CD8-positive, alpha-beta memory T cell (primary cell): Measurements from ENCODE around the gene CSMD2. TPM values are rescaled to one million over a fixed set of nuclear protein-coding genes. Genes with fewer than 3 reads are reported as not detected.

ENCODE experiments used
- CTCF ChIA-PET: fragments of 350-600 bp; sonication (Branson Sonifier 250); formaldehyde crosslinking; loops from one replicate; lab custom pipeline; 2021; ENCODE audit warnings: antibody characterized with exemption; lab: Charles Lee
- POLR2A ChIA-PET: fragments of 350-600 bp; sonication (Branson Sonifier 250); formaldehyde crosslinking; loops from one replicate; lab custom pipeline; 2021; ENCODE audit warnings: antibody characterized with exemption; lab: Charles Lee
- DNase-seq, 5 donors: peaks; one replicate each; pipeline versions ENCODE4 v3.0.0 to v3.0.0-alpha.2; 2020 to 2022; ENCODE audit warnings: mixed read lengths in 1 of 5
- H3K27ac ChIP-seq: one replicate; pipeline ENCODE4 v1.7.0; 2013; ENCODE audit warnings: low read depth, mild to moderate bottlenecking, low read length, moderate library complexity
- H3K27me3 ChIP-seq: 2 replicates; pipeline ENCODE4 v1.7.0; 2013; ENCODE audit warnings: low read length, mild to moderate bottlenecking; ENCODE audit not compliant: insufficient read depth, poor library complexity, severe bottlenecking
- H3K36me3 ChIP-seq: 2 replicates; pipeline ENCODE4 v1.7.0; 2013; ENCODE audit warnings: mild to moderate bottlenecking, low read length, moderate library complexity; ENCODE audit not compliant: insufficient read depth
- H3K4me1 ChIP-seq: 2 replicates; pipeline ENCODE4 v1.7.0; 2013; ENCODE audit warnings: mild to moderate bottlenecking, low read length, moderate library complexity; ENCODE audit not compliant: insufficient read depth
- H3K4me3 ChIP-seq: 2 replicates; pipeline ENCODE4 v1.7.0; 2013; ENCODE audit warnings: mild to moderate bottlenecking, low read length
- H3K9me3 ChIP-seq: 2 replicates; pipeline ENCODE4 v1.7.0; 2013; ENCODE audit warnings: mild to moderate bottlenecking, low read length
- H3K27ac Mint-ChIP-seq, 8 donors: one replicate each; pipeline ENCODE4 v1.8.0; 2020 to 2021; ENCODE audit warnings: mixed read lengths in 8 of 8, mild to moderate bottlenecking in 6 of 8, inconsistent platforms in 3 of 8, moderate library complexity in 3 of 8
- H3K27me3 Mint-ChIP-seq, 2 donors: one replicate each; pipeline ENCODE4 v1.8.0; 2020 to 2021; ENCODE audit warnings: mixed read lengths in 2 of 2, mild to moderate bottlenecking in 1 of 2, moderate library complexity in 1 of 2
- H3K36me3 Mint-ChIP-seq, 3 donors: one replicate each; pipeline ENCODE4 v1.8.0; 2020 to 2021; ENCODE audit warnings: mixed read lengths in 3 of 3, inconsistent platforms in 1 of 3, mild to moderate bottlenecking in 1 of 3
- H3K4me1 Mint-ChIP-seq, 3 donors: one replicate each; pipeline ENCODE4 v1.8.0; 2020 to 2021; ENCODE audit warnings: mixed read lengths in 3 of 3, inconsistent platforms in 1 of 3, mild to moderate bottlenecking in 1 of 3
- H3K4me3 Mint-ChIP-seq, 7 donors: one replicate each; pipeline ENCODE4 v1.8.0; 2020 to 2021; ENCODE audit warnings: mixed read lengths in 7 of 7, mild to moderate bottlenecking in 6 of 7, moderate library complexity in 4 of 7, inconsistent platforms in 2 of 7
- H3K9me3 Mint-ChIP-seq, 5 donors: one replicate each; pipeline ENCODE4 v1.8.0; 2020 to 2022; ENCODE audit warnings: mixed read lengths in 5 of 5, mild to moderate bottlenecking in 3 of 5, moderate library complexity in 2 of 5, inconsistent platforms in 1 of 5
- polyA plus RNA-seq: library from polyadenylated mRNA; unstranded; fragments of 300-500 nt; fragmentation: Illumina TruSeq; gene quantifications from one replicate; pipeline ENCODE4 v1.2.3, GENCODE V29; 2021
- total RNA-seq, 2 experiments: library from RNA; stranded (reverse); gene quantifications; one replicate each; pipeline ENCODE4 v1.2.3, GENCODE V29; 2021

Gene CSMD2
- total and polyA plus RNA-seq, 3 experiments from 2014 or later, result not detected

- no peak overlapping the region for H3K4me3 Mint-ChIP-seq
- H3K36me3 Mint-ChIP-seq, result no peaks in the 10 kb centered on the region
- no peaks in the 10 kb centered on the region for H3K27me3 ChIP-seq
- H3K27ac Mint-ChIP-seq, result no peak overlapping the region
- no peak overlapping the region for H3K4me3 ChIP-seq
- H3K4me1 ChIP-seq, result peaks cover 15% of the 10 kb centered on the region
- ChIA-PET POLR2A (no interaction called here), CTCF (interaction anchor here (1.3 kb wide), 1 partner anchor 173 kb away, joined by 5 read pairs; no protein-coding TSS in a partner anchor)
- H3K27ac ChIP-seq, result no peak overlapping the region
- no peaks in the 10 kb centered on the region for H3K9me3 Mint-ChIP-seq
- no peaks in the 10 kb centered on the region for H3K27me3 Mint-ChIP-seq
- H3K36me3 ChIP-seq, result no peaks in the 10 kb centered on the region
- no peaks in the 10 kb centered on the region for H3K9me3 ChIP-seq
- H3K4me1 Mint-ChIP-seq, result peaks cover 27 to 34% (median 33%) of the 10 kb centered on the region in 3 donors
- DNase-seq, result no peak
Measured at GRCh38 chr1:33468967-33469366, 696.1 kb downstream of the CSMD2 start.

DNA sequence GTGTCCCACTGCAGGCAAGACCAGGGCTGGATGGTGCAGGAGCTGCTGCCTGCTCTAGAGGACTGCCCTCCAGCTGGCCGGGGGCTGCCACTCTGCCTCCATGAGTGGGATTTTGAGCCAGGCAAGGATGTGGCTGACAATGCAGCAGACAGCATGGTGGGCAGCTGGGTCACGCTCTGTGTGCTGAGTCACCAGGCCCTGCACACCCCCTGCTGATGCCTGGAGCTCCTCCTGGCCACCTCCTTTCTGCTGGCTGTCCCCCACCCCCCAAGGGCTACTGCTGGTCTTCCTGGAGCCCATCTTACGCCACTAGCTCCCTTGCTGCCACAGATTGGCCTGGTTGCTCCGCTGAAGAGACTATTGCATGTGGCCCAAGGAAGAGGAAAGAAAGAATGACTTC is 696.5 kb downstream of the CSMD2 start:
- Mint-ChIP-seq H3K9me3 (no peaks in the 10 kb centered on the region), H3K27me3 (no peaks in the 10 kb centered on the region), H3K4me3 (no peak overlapping the region), H3K4me1 (peaks cover 25 to 31% (median 31%) of the 10 kb centered on the region in 3 donors), H3K36me3 (no peaks in the 10 kb centered on the region), H3K27ac (peak overlapping the region in 1 of 8 donors; percentile 85)
- POLR2A ChIA-PET, result no interaction called here
- no peaks in the 10 kb centered on the region for H3K27me3 ChIP-seq
- H3K4me1 ChIP-seq, result peaks cover 15% of the 10 kb centered on the region
- H3K27ac ChIP-seq, result no peak overlapping the region
- CTCF ChIA-PET, result interaction anchor here (1.3 to 1.5 kb wide), 2 partner anchors 173 kb away, joined by 5 read pairs; no protein-coding TSS in a partner anchor
- DNase-seq, result no peak
- H3K36me3 ChIP-seq, result no peaks in the 10 kb centered on the region
- H3K9me3 ChIP-seq, result no peaks in the 10 kb centered on the region
- no peak overlapping the region for H3K4me3 ChIP-seq

DNA sequence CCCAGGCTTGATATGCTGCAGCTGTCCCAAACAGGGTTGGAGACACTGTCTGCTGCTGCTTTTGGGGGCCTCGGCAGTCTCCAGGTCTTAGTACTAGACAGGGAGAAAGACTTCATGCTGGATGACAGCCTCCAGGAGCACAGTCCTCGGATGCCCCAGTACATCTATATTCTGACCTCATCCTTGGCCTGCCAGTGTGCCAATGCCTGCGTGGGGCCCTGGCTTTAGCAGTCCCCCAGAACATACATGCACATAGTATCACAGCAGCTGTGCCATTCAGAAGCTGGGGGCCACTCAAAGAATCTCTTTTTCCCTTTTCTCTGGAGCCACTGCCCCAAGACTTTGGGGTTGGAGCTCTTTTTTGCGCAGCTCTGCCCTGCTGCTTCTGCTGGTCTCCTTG is 697.0 kb downstream of the CSMD2 start:
- DNase-seq, result no peak

DNA sequence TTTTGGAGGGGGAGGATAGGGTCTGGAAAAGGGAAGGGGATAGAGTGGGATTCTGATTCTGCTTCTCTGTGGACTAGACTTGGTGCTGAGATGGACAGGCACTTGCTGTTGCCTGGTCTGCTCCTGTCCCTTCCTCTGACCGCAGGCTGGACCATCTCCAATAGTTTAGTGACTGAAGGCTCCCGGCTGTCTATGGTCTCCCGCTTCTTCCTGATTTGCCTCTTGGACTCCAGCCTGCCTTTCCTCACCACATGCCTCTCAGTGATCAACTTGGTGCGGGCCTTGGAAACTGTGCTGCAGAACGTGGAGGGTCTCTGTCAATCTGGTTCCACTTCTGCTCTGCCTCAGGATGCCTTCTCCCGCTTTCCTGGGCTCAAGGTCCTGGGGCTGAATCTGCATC is 698.9 kb downstream of the CSMD2 start:
- no peaks in the 10 kb centered on the region for H3K9me3 ChIP-seq
- no peak overlapping the region for H3K4me3 Mint-ChIP-seq
- H3K4me1 Mint-ChIP-seq, result peaks cover 5 to 8% (median 8%) of the 10 kb centered on the region in 3 donors
- no peak overlapping the region for H3K27ac ChIP-seq
- no peak for DNase-seq
- no peaks in the 10 kb centered on the region for H3K9me3 Mint-ChIP-seq
- POLR2A ChIA-PET, result no interaction called here
- no peak overlapping the region for H3K27ac Mint-ChIP-seq
- H3K4me1 ChIP-seq, result no peaks in the 10 kb centered on the region
- H3K36me3 Mint-ChIP-seq, result no peaks in the 10 kb centered on the region
- H3K27me3 Mint-ChIP-seq, result peaks cover 0 to 1% of the 10 kb centered on the region in 2 donors
- H3K27me3 ChIP-seq, result no peaks in the 10 kb centered on the region
- CTCF ChIA-PET, result interaction anchor here (1.2 kb wide), 1 partner anchor 8 kb away, joined by 3 read pairs; no protein-coding TSS in a partner anchor
- H3K36me3 ChIP-seq, result no peaks in the 10 kb centered on the region
- no peak overlapping the region for H3K4me3 ChIP-seq

More for the DNA sequence above, 697.0 kb downstream of the CSMD2 start:
- H3K36me3 ChIP-seq, result no peaks in the 10 kb centered on the region
- H3K4me3 ChIP-seq, result no peak overlapping the region
- POLR2A ChIA-PET, result no interaction called here
- Mint-ChIP-seq H3K27ac (no peak overlapping the region), H3K9me3 (no peaks in the 10 kb centered on the region), H3K4me3 (no peak overlapping the region), H3K27me3 (no peaks in the 10 kb centered on the region), H3K36me3 (no peaks in the 10 kb centered on the region), H3K4me1 (peaks cover 20 to 26% (median 26%) of the 10 kb centered on the region in 3 donors)
- H3K4me1 ChIP-seq, result peaks cover 13% of the 10 kb centered on the region
- no peaks in the 10 kb centered on the region for H3K27me3 ChIP-seq
- no peaks in the 10 kb centered on the region for H3K9me3 ChIP-seq
- CTCF ChIA-PET, result interaction anchor here (1.5 kb wide), 1 partner anchor 172 kb away, joined by 5 read pairs; no protein-coding TSS in a partner anchor
- H3K27ac ChIP-seq, result no peak overlapping the region

- H3K27ac Mint-ChIP-seq, result no peak overlapping the region
- Histone ChIP-seq H3K27ac (no peak overlapping the region), H3K4me1 (no peaks in the 10 kb centered on the region), H3K27me3 (peaks cover 2% of the 10 kb centered on the region), H3K4me3 (no peak overlapping the region), H3K9me3 (no peaks in the 10 kb centered on the region), H3K36me3 (no peaks in the 10 kb centered on the region)
- peaks cover 0 to 2% (median 1%) of the 10 kb centered on the region in 3 donors for H3K4me1 Mint-ChIP-seq
- no peaks in the 10 kb centered on the region for H3K9me3 Mint-ChIP-seq
- H3K27me3 Mint-ChIP-seq, result peaks cover 0 to 1% of the 10 kb centered on the region in 2 donors
- DNase-seq, result no peak
- no peak overlapping the region for H3K4me3 Mint-ChIP-seq
- CTCF ChIA-PET, result no interaction called here
- H3K36me3 Mint-ChIP-seq, result no peaks in the 10 kb centered on the region
- POLR2A ChIA-PET, result no interaction called here
Measured at GRCh38 chr1:33465316-33465715, 699.7 kb downstream of the CSMD2 start.

GRCh38 chr1:33464552-33464951 is 700.5 kb downstream of the CSMD2 start:
- Mint-ChIP-seq H3K9me3 (no peaks in the 10 kb centered on the region), H3K4me1 (no peaks in the 10 kb centered on the region), H3K4me3 (no peak overlapping the region), H3K27me3 (peaks cover 5% of the 10 kb centered on the region in 2 donors), H3K36me3 (no peaks in the 10 kb centered on the region), H3K27ac (no peak overlapping the region)
- no peaks in the 10 kb centered on the region for H3K9me3 ChIP-seq
- H3K4me3 ChIP-seq, result no peak overlapping the region
- no peaks in the 10 kb centered on the region for H3K4me1 ChIP-seq
- no peak overlapping the region for H3K27ac ChIP-seq
- no peak for DNase-seq
- CTCF ChIA-PET, result no interaction called here
- no peaks in the 10 kb centered on the region for H3K36me3 ChIP-seq
- peaks cover 3% of the 10 kb centered on the region for H3K27me3 ChIP-seq
- POLR2A ChIA-PET, result no interaction called here

Other genes starting within 250 kb of the CSMD2 start
- not detected for gene C1orf94, start 11.7 kb upstream of the CSMD2 start, total RNA-seq
- gene C1orf94, start 11.7 kb upstream of the CSMD2 start, polyA plus RNA-seq, result not detected